Left ventricle myocardium inferior (tissue), 1 donor: ENCODE data around the gene HES3. TPM values are rescaled to one million over a fixed set of nuclear protein-coding genes. Genes with fewer than 3 reads are reported as not detected.

Source experiments
- DNase-seq: peaks from one replicate; pipeline ENCODE4 v3.0.0-alpha.2; 2020
- H3K27ac ChIP-seq: fragments of 200-600 bp; replicated peaks from 2 replicates; pipeline ENCODE4 v1.8.0; 2021
- H3K27me3 ChIP-seq: fragments of 200-600 bp; 2 replicates; pipeline ENCODE4 v1.8.0; 2021; ENCODE audit warnings: low read depth
- H3K36me3 ChIP-seq: fragments of 200-600 bp; 2 replicates; pipeline ENCODE4 v1.8.0; 2021
- H3K4me1 ChIP-seq: fragments of 200-600 bp; 2 replicates; pipeline ENCODE4 v1.8.0; 2021
- H3K4me3 ChIP-seq: fragments of 200-600 bp; 2 replicates; pipeline ENCODE4 v1.8.0; 2021; ENCODE audit warnings: mild to moderate bottlenecking, moderate library complexity
- H3K9me3 ChIP-seq: fragments of 200-600 bp; replicated peaks from 2 replicates; pipeline ENCODE4 v1.8.0; 2021
- CTCF ChIP-seq: fragments of 200-600 bp; IDR thresholded peaks from 2 replicates; pipeline ENCODE4 v1.8.0; 2021; ENCODE audit warnings: antibody characterized with exemption, mild to moderate bottlenecking, borderline replicate concordance
- intact Hi-C: fragments of 100-400 bp; cut with micrococcal nuclease; formaldehyde crosslinking; loops from one replicate; pipeline ENCODE4 v1.11.0; 2022
- total RNA-seq: library from RNA; stranded (reverse); fragmentation: NEBNext Ultra II Directional; extraction: Animal tissue kit (Norgen Biotek cat#: 25700); gene quantifications from one replicate; pipeline ENCODE4 v1.2.1, GENCODE V29; 2021
- donor health status: DM: no; HTN: yes; CAD: no; lungs with severe emphysema.

The HES3 gene
- total RNA-seq, 1 donor from 2014 or later: not detected

GRCh38 chr1:6280761-6281451 lies 36.9 kb downstream of the HES3 start:
- DNase-seq: no peak
- Histone ChIP-seq H3K9me3 (no peaks in the 10 kb centered on the region), H3K4me3 (no peak overlapping the region), H3K36me3 (no peaks in the 10 kb centered on the region), H3K4me1 (peaks cover 12% of the 10 kb centered on the region), H3K27ac (no peak overlapping the region), H3K27me3 (no peaks in the 10 kb centered on the region)
- peak; percentile 61 for TF ChIP-seq CTCF
- intact Hi-C loops: no loop called here

GRCh38 chr1:6281511-6282402 lies 37.8 kb downstream of the HES3 start:
- DNase-seq: no peak
- Histone ChIP-seq H3K36me3 (no peaks in the 10 kb centered on the region), H3K27ac (no peak overlapping the region), H3K27me3 (no peaks in the 10 kb centered on the region), H3K4me1 (peaks cover 4% of the 10 kb centered on the region), H3K9me3 (no peaks in the 10 kb centered on the region), H3K4me3 (no peak overlapping the region)
- intact Hi-C loops: no loop called here
- TF ChIP-seq CTCF: no peak

- Histone ChIP-seq H3K27ac (no peak overlapping the region), H3K9me3 (no peaks in the 10 kb centered on the region), H3K4me1 (no peaks in the 10 kb centered on the region), H3K27me3 (no peaks in the 10 kb centered on the region), H3K36me3 (no peaks in the 10 kb centered on the region), H3K4me3 (no peak overlapping the region)
- intact Hi-C loops: no loop called here
- DNase-seq: no peak
- no peak for TF ChIP-seq CTCF
Observed at GRCh38 chr1:6282577-6283270, 38.7 kb downstream of the HES3 start.

GRCh38 chr1:6285336-6285735 lies 41.4 kb downstream of the HES3 start:
- DNase-seq: no peak
- intact Hi-C loops: no loop called here
- H3K9me3 ChIP-seq: no peaks in the 10 kb centered on the region
- no peak for TF ChIP-seq CTCF
- H3K4me1 ChIP-seq: peaks cover 18% of the 10 kb centered on the region
- no peak overlapping the region for H3K27ac ChIP-seq
- H3K27me3 ChIP-seq: no peaks in the 10 kb centered on the region
- H3K36me3 ChIP-seq: no peaks in the 10 kb centered on the region
- no peak overlapping the region for H3K4me3 ChIP-seq

GRCh38 chr1:6286266-6286665 lies 42.3 kb downstream of the HES3 start:
- TF ChIP-seq CTCF: no peak
- Histone ChIP-seq H3K27ac (no peak overlapping the region), H3K36me3 (no peaks in the 10 kb centered on the region), H3K4me1 (peaks cover 24% of the 10 kb centered on the region), H3K4me3 (no peak overlapping the region), H3K27me3 (no peaks in the 10 kb centered on the region), H3K9me3 (no peaks in the 10 kb centered on the region)
- no peak for DNase-seq
- intact Hi-C loops: no loop called here
